Epithelial cell of esophagus (primary cell): Measurements from ENCODE around the gene ANG.

ENCODE experiments used
- DNase-seq: peaks from one replicate; pipeline ENCODE4 v3.0.0; 2010; ENCODE audit warnings: low read depth
- H3K4me3 ChIP-seq: 2 replicates; pipeline ENCODE4 v1.5.1; 2011; ENCODE audit warnings: mild to moderate bottlenecking, low read length, control low read depth
- TF ChIP-seq, protein P1 (sequence below): IDR thresholded peaks from 2 replicates; pipeline ENCODE4 v1.5.1; 2011; ENCODE audit warnings: low read depth, mild to moderate bottlenecking, low read length, control low read depth, inconsistent platforms; ENCODE audit not compliant: insufficient read depth; ENCODE audit errors: missing control alignments

Gene ANG

DNA sequence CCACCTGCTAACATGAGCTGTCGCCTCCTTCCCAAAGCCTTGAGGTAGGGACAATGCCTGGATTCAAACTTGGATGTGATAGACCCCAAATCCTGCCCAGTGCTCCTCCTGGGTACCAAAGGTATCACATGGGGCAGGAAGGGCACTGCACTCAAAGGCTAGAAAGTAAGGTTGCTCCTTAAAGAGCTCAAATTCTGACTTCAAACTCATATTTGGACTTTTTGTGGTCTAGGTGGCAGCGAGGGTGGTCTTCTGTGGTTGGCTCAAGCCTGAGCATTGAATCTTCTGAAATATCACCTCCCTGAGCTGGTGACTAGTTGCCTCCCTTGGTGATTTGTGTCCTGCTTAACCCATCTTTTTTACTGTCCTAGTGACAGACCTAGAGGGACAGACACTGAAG lies 12.5 kb upstream of the ANG start:
- TF ChIP-seq, protein P1, sequence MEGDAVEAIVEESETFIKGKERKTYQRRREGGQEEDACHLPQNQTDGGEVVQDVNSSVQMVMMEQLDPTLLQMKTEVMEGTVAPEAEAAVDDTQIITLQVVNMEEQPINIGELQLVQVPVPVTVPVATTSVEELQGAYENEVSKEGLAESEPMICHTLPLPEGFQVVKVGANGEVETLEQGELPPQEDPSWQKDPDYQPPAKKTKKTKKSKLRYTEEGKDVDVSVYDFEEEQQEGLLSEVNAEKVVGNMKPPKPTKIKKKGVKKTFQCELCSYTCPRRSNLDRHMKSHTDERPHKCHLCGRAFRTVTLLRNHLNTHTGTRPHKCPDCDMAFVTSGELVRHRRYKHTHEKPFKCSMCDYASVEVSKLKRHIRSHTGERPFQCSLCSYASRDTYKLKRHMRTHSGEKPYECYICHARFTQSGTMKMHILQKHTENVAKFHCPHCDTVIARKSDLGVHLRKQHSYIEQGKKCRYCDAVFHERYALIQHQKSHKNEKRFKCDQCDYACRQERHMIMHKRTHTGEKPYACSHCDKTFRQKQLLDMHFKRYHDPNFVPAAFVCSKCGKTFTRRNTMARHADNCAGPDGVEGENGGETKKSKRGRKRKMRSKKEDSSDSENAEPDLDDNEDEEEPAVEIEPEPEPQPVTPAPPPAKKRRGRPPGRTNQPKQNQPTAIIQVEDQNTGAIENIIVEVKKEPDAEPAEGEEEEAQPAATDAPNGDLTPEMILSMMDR, result no peak
- H3K4me3 ChIP-seq, result no peak overlapping the region
- no peak for DNase-seq

DNA sequence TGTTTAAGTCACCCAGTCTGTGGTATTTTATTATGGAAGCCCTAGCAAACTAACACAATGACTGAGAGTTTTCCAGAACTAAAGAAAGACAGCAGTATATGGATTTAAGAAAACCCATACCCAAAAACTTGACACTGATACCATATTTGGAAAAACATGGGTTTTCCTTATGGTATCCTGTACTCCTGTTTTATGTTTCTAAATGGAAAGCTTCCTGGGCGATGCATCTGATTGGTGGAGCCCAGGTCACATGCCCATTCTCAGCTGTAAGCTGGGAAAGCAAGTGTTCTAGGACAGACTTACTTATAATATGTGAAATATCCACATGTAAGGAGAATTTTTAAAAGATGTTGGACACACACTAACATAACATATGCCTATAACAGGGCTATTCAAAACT lies 8.7 kb upstream of the ANG start:
- H3K4me3 ChIP-seq, result no peak overlapping the region
- DNase-seq, result peak; percentile 44
- TF ChIP-seq, protein P1, result no peak

DNA sequence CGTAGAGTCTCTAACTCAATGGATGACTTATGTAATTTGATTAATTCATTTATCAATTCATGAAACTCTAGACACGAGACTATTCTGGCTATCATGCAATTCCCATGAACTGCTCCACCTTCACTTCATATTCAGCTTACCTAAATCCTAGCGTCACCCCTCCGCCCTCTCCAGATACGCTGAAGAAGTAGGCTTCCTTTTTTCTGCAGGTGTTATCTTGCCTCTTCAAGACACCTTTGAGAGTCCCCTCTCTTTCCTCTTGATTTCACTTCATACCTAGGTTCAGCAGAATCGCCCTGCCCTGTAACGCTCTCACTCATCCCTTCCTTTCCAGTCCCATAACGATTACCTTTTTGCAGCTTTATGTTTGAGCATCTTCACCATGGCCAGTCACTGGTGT lies 8.2 kb upstream of the ANG start:
- TF ChIP-seq, protein P1, result no peak
- DNase-seq, result no peak
- no peak overlapping the region for H3K4me3 ChIP-seq

DNA sequence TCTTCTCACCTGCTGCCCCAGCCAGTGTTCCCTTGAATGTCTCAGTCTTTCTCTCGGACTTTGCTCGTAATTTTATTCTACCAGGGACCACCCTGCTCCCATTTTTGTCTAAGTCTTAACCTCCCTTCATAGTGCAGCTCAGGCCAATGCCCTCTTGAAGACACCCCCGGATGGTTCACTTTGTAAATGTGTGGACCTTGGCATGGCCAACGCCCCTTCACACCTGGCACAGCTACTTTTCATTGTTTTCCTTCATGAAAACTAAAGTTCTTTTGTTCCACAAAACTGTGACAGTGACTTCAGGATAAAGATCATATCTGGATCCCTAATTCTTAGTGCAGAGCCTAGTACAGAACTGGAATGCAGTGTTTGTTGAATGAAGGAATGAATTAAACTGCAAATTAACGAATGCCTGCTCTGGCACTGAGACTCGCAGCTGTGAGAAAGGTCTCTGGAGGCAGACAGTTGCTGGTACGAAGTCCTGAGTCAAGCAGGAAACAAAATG lies 7.7 kb upstream of the ANG start:
- no peak for DNase-seq
- TF ChIP-seq, protein P1, result no peak
- peak overlapping the region; percentile 71 for H3K4me3 ChIP-seq

DNA sequence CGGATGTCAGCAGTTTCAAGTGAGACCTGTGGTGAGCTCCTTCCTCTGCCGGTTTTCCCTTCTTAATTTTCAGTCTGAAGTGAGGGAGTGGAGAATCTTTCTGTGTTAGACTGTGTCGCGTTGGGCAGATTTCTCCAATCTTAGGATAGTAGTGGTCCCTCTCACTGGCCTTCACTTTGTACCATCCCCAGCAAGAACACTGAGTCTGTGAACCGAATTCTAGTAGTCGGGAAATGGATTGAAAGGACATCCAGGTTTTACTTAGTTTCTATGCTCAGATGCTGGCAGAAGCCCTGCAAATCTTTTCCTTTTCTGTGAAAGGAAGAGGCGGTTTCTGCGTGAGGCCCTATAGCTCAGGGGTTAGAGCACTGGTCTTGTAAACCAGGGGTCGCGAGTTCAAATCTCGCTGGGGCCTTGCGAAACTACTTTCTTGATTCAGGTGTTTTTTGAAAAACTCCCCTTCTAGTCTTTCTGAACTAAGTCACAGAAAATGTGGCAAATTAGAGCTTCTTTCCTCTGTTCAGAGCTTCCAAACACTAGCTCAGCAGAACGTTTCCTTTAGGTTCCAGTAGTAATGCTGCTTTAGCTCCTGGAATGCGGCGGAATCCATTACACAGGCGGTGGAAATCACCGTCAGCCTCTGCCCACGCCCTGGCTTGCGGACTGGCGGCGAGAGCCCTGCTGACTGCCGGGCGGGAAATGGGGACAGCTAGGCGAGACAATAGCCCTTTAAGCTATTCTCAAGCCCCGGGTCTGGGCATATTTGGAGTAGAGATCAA lies 7.0 kb upstream of the ANG start:
- peak overlapping the region; percentile 71 for H3K4me3 ChIP-seq
- TF ChIP-seq, protein P1, result no peak
- DNase-seq, result peak; percentile 89

DNA sequence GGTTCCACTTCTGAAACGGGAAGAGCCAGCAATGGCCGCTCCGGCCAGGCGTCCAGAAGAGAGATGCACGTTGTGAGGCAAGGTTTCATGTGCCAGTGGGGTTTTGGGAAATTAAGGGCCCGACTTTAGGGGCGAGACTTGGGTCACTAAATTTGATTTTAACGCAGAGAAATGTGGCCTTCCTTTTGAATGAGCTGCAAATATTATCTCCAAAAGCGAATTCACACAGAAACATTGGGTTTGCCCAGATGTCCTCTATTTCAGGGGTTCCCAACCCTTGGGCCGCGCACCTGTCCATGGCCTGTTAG lies 6.5 kb upstream of the ANG start:
- peak overlapping the region; percentile 71 for H3K4me3 ChIP-seq
- DNase-seq, result no peak
- TF ChIP-seq, protein P1, result peak; percentile 13
